RKO (cell line): ENCODE data around the gene EPN3.

Source experiments
- DNase-seq: peaks from one replicate; pipeline ENCODE4 v3.0.0-alpha.2; 2016; ENCODE audit warnings: low spot score

EPN3 gene

DNA sequence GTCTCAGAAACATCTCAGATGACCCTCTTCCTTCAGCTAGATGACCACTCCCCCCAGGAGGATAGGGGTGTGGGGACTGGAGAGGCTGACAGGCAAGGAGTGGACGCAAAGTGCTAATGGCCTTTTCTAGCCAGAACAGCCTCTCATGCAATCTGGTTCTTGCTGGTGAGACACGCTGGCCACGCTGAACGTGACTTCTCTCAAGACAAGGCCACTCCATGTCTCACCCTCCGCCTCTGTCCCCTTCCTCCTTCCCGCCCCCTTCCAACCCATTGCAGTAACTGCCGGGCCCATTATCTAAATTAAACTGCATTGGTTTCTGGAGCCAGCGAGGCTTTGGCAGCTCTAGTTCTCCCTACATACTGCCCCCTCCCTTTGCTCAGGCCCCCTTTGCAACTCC, 37.5 kb downstream of the EPN3 start:
- DNase-seq: no peak

DNA sequence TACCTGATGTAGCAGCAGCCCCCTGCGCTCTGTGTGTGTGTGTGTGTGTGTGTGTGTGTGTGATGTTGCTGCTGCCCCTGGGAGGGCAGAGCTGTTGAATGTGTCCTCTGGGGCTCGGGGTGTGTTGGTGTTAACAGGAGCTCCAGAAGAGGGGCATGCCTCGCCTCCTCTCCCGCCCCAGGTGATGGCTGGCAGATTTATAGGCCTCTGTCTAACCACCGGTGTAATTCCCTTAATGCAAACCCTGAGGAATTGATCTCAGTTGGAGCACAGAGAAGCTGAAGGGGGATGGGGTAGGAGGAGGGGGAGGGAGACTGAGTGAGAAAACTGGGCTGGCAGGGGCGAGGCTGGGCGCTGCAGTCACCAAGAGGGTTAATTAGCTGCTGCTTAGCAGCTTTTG, 38.0 kb downstream of the EPN3 start:
- DNase-seq: no peak

DNA sequence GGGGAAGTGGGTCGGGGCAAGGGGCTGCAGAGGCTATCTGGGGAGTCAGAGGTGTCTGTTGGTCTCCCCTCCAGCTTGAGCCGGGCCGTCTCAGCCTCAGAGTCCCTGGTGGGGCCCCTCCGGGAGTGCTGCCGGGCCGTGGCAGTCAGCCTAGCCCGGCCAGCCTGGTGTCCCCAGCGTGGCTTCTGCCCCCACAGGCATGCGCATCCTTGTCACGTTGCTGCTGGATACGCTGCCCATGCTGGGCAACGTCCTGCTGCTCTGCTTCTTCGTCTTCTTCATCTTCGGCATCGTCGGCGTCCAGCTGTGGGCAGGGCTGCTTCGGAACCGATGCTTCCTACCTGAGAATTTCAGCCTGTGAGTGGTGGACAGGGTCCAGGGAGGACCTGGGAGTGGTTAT, 39.1 kb downstream of the EPN3 start:
- no peak for DNase-seq

GRCh38 chr17:50572541-50572940, 40.0 kb downstream of the EPN3 start:
- no peak for DNase-seq

DNA sequence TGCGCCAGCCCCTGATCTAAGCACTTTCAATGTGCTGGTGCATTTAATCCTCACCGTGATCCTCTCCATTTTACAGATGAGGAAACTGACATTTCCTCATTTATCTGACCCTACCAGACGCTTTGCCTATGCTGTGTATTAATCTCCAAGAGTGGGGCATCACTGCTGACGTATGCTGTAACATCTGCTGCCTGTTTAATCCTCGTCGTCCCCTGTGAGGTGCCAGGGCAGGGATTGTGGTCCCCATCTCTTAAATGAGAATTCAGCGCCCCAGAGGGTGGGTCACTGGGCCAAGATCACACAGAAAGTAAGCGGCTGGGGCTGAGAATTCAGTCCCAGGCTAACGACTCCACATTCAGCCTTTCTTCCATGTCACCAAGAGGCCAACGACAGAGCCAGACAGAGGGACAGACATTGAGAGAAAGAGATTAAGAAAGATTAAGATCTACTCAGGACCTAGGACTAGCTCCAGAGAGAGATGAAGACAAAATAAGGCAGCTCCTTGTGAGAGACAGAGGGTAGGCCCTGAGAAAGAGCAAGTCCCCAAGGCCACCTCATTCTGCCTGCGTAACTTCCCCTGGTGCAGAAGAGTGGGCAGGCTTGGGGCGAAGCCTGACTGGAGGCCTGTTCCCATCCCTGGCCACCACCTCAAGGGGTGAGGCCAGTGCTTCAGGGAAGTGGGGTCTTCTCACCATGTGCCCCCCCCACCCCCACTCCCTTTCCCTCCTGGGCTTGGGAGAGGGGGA, 41.5 kb downstream of the EPN3 start:
- no peak for DNase-seq

DNA sequence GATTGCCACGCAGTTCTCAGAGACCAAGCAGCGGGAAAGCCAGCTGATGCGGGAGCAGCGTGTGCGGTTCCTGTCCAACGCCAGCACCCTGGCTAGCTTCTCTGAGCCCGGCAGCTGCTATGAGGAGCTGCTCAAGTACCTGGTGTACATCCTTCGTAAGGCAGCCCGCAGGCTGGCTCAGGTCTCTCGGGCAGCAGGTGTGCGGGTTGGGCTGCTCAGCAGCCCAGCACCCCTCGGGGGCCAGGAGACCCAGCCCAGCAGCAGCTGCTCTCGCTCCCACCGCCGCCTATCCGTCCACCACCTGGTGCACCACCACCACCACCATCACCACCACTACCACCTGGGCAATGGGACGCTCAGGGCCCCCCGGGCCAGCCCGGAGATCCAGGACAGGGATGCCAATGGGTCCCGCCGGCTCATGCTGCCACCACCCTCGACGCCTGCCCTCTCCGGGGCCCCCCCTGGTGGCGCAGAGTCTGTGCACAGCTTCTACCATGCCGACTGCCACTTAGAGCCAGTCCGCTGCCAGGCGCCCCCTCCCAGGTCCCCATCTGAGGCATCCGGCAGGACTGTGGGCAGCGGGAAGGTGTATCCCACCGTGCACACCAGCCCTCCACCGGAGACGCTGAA, 43.2 kb downstream of the EPN3 start:
- DNase-seq: no peak

GRCh38 chr17:50576864-50577263, 44.3 kb downstream of the EPN3 start:
- no peak for DNase-seq

- DNase-seq: no peak
Observed at GRCh38 chr17:50577451-50577954, 45.0 kb downstream of the EPN3 start.

- no peak for DNase-seq
Observed at GRCh38 chr17:50578173-50578572, 45.6 kb downstream of the EPN3 start.

- DNase-seq: no peak
Observed at GRCh38 chr17:50579399-50579798, 46.9 kb downstream of the EPN3 start.

DNA sequence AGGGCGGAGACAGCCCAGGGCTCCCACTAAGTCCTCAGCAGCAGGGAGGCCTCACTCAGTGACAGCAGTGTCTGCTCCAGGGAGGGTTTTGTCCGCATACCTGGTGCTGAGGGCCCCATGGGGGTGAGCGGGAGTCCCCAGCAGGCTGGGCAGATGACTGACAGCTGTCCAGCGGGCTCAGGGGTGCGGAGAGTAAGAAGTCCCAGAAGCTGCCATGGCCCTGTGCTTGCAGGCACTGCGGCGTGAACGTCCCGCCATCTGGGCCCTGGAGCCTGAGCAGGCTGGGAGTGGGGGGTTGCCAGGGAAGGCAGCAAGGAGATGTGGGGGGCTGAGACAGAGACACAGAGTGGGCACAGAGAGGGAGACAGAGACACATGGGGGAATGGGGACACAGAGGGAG, 48.1 kb downstream of the EPN3 start:
- no peak for DNase-seq

GRCh38 chr17:50581316-50581715, 48.8 kb downstream of the EPN3 start:
- no peak for DNase-seq

DNA sequence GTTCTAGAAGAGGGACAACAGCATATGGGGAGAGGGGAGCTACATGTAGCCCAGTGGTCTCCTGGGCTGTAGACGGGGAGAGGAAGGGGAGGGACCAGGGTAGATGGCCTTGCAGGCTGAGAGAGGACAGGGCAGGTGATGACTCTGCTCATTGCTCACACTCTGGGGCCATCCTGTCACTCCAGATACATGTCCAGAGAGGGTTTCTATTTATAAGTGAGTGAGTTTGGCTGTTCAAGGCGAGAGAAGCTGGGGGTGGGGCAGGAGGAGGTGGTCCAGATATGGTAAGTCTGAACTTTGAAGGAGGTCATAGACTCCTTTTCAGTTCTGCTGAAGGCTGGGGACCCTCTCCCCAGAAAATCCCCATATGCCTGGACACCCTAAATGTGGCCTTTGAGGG, 50.2 kb downstream of the EPN3 start:
- no peak for DNase-seq

DNA sequence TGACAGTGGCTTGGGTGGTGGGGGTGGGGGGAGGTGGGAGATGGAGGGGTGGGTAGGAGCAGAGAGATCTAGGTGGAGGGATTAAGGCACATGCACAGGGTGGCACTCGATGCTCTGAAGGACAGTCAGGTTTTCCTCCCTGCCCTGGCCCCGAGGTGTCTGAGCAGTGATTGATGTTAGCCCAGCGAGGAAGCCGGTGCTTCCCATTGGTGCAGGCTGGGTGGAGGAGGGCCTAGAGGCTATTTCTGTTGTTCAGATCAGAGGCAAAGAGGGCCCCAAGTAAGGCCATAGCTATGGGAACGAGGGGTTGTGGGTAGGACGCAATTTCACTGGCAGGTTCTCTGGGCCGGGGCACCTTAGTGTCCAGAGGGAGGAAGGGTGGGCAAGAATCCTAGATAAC, 51.1 kb downstream of the EPN3 start:
- DNase-seq: no peak

DNA sequence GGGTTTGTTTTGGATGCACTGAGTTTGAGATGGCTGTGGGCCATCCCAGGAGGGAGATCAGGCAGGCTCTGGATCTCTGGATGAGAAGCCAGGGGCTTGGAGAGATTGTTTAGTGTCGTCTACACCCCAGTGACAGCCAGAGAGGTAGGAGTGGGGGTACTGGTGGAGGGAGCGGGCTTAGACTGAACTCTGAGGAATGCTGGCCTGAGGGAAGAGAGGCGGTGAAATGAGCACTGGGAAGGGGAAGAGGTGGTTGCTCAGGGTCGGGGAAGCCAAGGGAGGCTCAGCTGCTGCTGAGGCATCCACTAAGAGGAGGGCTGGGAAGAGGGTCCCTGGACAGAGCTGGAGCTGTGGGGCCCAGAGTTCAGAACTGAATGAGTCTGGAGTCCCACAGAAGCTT, 51.6 kb downstream of the EPN3 start:
- DNase-seq: no peak

GRCh38 chr17:50584749-50585148, 52.2 kb downstream of the EPN3 start:
- DNase-seq: no peak

DNA sequence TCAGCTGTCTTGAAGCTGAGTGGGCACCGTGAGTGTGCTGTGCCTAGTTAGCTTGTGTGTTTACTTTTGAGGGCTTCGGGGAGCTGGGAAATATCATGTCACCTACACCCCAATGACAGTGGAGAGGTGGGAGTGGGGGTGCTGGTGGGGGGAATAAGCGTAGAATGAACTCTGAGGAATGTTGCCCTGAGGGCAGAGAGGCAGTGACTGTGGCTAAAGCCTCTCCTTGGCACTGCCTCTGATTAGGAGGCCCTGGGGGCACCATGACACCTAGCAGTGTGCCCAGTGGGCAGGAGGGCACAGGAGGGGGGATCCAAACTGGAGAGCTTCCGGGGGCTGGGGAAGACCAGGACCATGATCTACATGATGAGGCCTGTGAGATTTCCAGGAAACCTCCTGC, 52.8 kb downstream of the EPN3 start:
- DNase-seq: no peak

DNA sequence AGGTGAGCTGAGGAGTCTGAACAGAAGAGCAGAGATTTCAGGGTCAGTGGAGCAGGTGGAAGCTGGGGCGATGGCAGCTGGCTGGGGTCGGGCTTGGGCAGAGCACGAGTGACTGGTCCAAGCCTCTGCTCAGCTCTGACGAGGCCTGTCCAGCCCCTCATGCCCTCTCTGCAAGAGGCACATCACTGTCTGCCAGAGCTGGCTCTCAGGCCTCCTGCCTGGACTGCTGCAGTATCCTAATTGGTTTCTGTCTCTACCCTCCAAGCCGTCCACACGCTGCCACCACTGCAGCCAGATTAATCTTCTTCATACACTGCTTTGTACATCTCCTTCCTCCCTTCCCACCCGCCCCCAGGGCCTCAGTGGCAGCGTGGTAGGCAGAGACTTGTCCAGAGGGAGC, 53.4 kb downstream of the EPN3 start:
- no peak for DNase-seq

GRCh38 chr17:50586421-50587247, 54.1 kb downstream of the EPN3 start:
- DNase-seq: no peak

GRCh38 chr17:50587571-50587970, 55.0 kb downstream of the EPN3 start:
- DNase-seq: no peak

GRCh38 chr17:50588391-50589049, 56.0 kb downstream of the EPN3 start:
- no peak for DNase-seq

DNA sequence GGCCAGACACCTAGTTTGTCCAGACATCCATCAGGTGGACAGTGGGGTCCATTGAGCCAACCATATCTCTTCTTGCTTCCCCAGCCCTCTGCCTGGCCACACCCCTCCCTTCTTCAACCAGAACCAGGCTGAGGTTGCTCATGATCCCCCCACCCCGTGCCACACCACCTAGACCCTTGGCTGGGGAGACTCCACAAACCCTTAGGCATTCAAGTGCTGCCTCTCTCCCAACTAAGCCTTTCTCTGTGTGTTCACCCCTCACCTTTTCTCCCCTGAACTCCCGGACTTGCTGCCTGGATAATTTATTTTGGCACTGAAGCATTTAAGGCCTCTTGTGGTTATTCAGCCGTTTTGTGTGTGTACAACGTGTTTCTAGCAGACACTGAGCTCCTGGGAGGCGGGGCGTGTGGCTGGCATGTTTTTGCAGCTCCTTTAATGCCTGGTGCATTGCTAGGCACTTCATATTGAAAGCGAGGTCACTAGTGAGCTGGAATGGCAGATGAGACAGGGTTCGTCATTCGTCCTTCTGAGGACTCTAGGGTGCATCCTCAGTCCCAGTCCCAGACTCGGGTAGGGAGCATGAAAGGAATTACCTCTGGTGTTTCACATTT, 56.7 kb downstream of the EPN3 start:
- DNase-seq: no peak
